Peyer's patch (tissue), 4 donors: ENCODE data around the gene CYP4X1. TPM values are rescaled to one million over a fixed set of nuclear protein-coding genes. Genes with fewer than 3 reads are reported as not detected.
A peak's percentile ranks its signal among the peaks of the same experiment; 100 is the strongest.
"Not testable (repeated sequence)": the region's sequence is repeated elsewhere in the genome, so short reads cannot be mapped to it uniquely, and the experiment has no call there.

Experiments used
- DNase-seq, 3 donors: peaks; one replicate each; pipeline ENCODE4 v3.0.0-alpha.2; 2017 to 2019
- H3K27ac ChIP-seq, 4 donors: fragments of 200-600 bp; sonication (generic); one replicate each; pipeline ENCODE4 v1.5.1; 2016 to 2019
- H3K27me3 ChIP-seq, 2 donors: fragments of 200-600 bp; sonication (generic); one replicate each; pipeline ENCODE4 v1.5.1; 2019
- H3K36me3 ChIP-seq, 3 donors: fragments of 200-600 bp; sonication (generic); one replicate each; pipeline ENCODE4 v1.5.1; 2016 to 2019
- H3K4me1 ChIP-seq, 4 donors: fragments of 200-600 bp; sonication (generic); one replicate each; pipeline ENCODE4 v1.5.1; 2016 to 2019
- H3K4me3 ChIP-seq, 4 donors: fragments of 200-600 bp; sonication (generic); 1 replicate in 3 of 4; 2 replicates in 1 of 4; pipeline ENCODE4 v1.5.1; 2016 to 2019; ENCODE audit warnings: mild to moderate bottlenecking in 1 of 4
- H3K9me3 ChIP-seq, 4 donors: fragments of 200-600 bp; sonication (generic); one replicate each; pipeline ENCODE4 v1.5.1; 2016 to 2019; ENCODE audit warnings: mild to moderate bottlenecking in 1 of 4
- POLR2A ChIP-seq, 2 donors: fragments of 450-650 bp; IDR thresholded peaks; one replicate each; pipeline ENCODE4 v1.5.1; 2017; ENCODE audit warnings: antibody characterized with exemption in 2 of 2, mild to moderate bottlenecking in 2 of 2, moderate library complexity in 2 of 2
- total RNA-seq, 4 donors: library from RNA; depleted of rRNA; stranded (reverse); fragments of >200 nt; gene quantifications; one replicate each; pipeline ENCODE4 v1.1.0, GENCODE V29; 2016
- TF ChIP-seq, protein P1 (sequence below), 6 experiments: fragments of 450-650 bp in 4 of 6; fragments of 200-600 bp in 2 of 6; sonication (generic) in 1 of 6; IDR thresholded peaks; one replicate each; pipeline ENCODE4 v1.5.1; 2017 to 2019; ENCODE audit warnings: antibody characterized with exemption in 6 of 6, mild to moderate bottlenecking in 3 of 6, moderate library complexity in 1 of 6

Gene CYP4X1
- total RNA-seq, 4 donors from 2014 or later = 2.1 to 21.5 (median 4.8) TPM; not detected in 1

GRCh38 chr1:46996659-46997281, 26.7 kb upstream of the CYP4X1 start:
- no peak overlapping the region for H3K4me3 ChIP-seq
- H3K27me3 ChIP-seq = no peaks in the 10 kb centered on the region
- TF ChIP-seq POLR2A (IDR thresholded peaks at IDR 0.05) = no peak
- TF ChIP-seq, protein P1, sequence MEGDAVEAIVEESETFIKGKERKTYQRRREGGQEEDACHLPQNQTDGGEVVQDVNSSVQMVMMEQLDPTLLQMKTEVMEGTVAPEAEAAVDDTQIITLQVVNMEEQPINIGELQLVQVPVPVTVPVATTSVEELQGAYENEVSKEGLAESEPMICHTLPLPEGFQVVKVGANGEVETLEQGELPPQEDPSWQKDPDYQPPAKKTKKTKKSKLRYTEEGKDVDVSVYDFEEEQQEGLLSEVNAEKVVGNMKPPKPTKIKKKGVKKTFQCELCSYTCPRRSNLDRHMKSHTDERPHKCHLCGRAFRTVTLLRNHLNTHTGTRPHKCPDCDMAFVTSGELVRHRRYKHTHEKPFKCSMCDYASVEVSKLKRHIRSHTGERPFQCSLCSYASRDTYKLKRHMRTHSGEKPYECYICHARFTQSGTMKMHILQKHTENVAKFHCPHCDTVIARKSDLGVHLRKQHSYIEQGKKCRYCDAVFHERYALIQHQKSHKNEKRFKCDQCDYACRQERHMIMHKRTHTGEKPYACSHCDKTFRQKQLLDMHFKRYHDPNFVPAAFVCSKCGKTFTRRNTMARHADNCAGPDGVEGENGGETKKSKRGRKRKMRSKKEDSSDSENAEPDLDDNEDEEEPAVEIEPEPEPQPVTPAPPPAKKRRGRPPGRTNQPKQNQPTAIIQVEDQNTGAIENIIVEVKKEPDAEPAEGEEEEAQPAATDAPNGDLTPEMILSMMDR (IDR thresholded peaks at IDR 0.05) = no peak
- H3K36me3 ChIP-seq = no peaks in the 10 kb centered on the region
- H3K27ac ChIP-seq = no peak overlapping the region
- no peaks in the 10 kb centered on the region for H3K4me1 ChIP-seq
- no peak for DNase-seq
- no peaks in the 10 kb centered on the region for H3K9me3 ChIP-seq

DNA sequence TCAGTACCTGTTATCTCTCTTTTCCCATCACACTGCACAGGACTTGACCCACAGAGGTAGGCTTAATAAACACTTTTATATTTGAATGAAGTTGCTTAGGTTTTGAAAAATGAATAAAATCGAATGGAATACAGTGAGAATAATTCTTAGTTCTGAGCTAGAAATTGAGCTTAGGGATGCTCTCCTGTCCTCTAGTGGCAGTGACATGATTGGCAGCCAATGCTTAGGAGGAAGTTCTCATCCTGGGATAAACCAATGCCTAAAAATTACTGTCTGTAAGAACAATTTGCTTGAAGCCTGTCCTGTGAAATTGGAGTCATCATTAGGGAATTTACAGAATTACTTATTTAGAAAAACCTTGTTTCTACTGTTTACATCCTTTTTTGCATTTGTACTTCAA, 21.3 kb upstream of the CYP4X1 start:
- TF ChIP-seq, protein P1 (IDR thresholded peaks at IDR 0.05) = peak in 4 of 6 experiments; percentile 9 to 41 (median 40)
- TF ChIP-seq POLR2A (IDR thresholded peaks at IDR 0.05) = no peak
- peaks cover 0 to 4% (median 0%) of the 10 kb centered on the region in 4 donors for H3K9me3 ChIP-seq
- H3K36me3 ChIP-seq = no peaks in the 10 kb centered on the region
- H3K4me1 ChIP-seq = no peaks in the 10 kb centered on the region
- no peak for DNase-seq
- no peak overlapping the region for H3K27ac ChIP-seq
- no peak overlapping the region for H3K4me3 ChIP-seq
- no peaks in the 10 kb centered on the region for H3K27me3 ChIP-seq

GRCh38 chr1:47003896-47004403, 19.5 kb upstream of the CYP4X1 start:
- no peak for TF ChIP-seq POLR2A (IDR thresholded peaks at IDR 0.05)
- TF ChIP-seq, protein P1 (IDR thresholded peaks at IDR 0.05) = no peak
- peaks cover 0 to 4% (median 0%) of the 10 kb centered on the region in 4 donors for H3K9me3 ChIP-seq
- H3K27ac ChIP-seq = no peak overlapping the region

GRCh38 chr1:47006437-47006836, 17.0 kb upstream of the CYP4X1 start:
- H3K9me3 ChIP-seq, DNase-seq, H3K27ac ChIP-seq, H3K4me1 ChIP-seq, H3K36me3 ChIP-seq, H3K27me3 ChIP-seq, H3K4me3 ChIP-seq: not testable (repeated sequence)

More at GRCh38 chr1:47003896-47004403, 19.5 kb upstream of the CYP4X1 start:
- Histone ChIP-seq H3K27me3 (no peaks in the 10 kb centered on the region), H3K4me1 (no peaks in the 10 kb centered on the region), H3K36me3 (no peaks in the 10 kb centered on the region), H3K4me3 (no peak overlapping the region)
- no peak for DNase-seq

GRCh38 chr1:47013293-47013692, 10.2 kb upstream of the CYP4X1 start:
- Histone ChIP-seq H3K4me3 (no peak overlapping the region), H3K36me3 (no peaks in the 10 kb centered on the region), H3K4me1 (no peaks in the 10 kb centered on the region), H3K9me3 (no peaks in the 10 kb centered on the region), H3K27ac (no peak overlapping the region), H3K27me3 (no peaks in the 10 kb centered on the region)
- TF ChIP-seq POLR2A (IDR thresholded peaks at IDR 0.05) = no peak
- TF ChIP-seq, protein P1 (IDR thresholded peaks at IDR 0.05) = no peak
- no peak for DNase-seq

DNA sequence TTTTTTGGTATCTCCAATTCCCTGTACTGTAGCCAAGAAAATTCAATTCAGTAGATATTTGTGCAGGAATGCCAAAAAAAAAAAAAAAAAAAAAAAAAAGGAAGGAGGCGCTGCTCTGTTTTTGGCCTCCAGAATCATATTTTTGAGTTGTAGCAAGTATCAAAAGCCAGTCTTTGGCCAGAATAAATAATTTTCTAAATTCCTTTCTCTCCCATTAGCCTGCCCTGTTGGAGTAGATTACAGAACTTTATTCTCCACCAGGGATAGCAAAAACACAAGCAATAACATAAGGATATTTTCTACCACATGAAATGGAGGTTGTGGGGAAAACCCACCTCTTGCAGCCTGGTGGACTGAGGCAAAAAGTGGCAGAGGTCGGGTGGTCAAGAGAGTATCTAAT, 2.4 kb upstream of the CYP4X1 start:
- H3K4me1 ChIP-seq = peaks cover 0 to 11% (median 0%) of the 10 kb centered on the region in 4 donors
- no peaks in the 10 kb centered on the region for H3K9me3 ChIP-seq
- no peak for DNase-seq
- no peaks in the 10 kb centered on the region for H3K27me3 ChIP-seq
- H3K36me3 ChIP-seq = no peaks in the 10 kb centered on the region
- no peak overlapping the region for H3K27ac ChIP-seq
- TF ChIP-seq, protein P1 (IDR thresholded peaks at IDR 0.05) = no peak
- no peak for TF ChIP-seq POLR2A (IDR thresholded peaks at IDR 0.05)
- H3K4me3 ChIP-seq = no peak overlapping the region
